Measurements from ENCODE around the gene TFCP2L1. TPM values are rescaled to one million over a fixed set of nuclear protein-coding genes. Genes with fewer than 3 reads are reported as not detected.

The TFCP2L1 gene
- total and polyA plus RNA-seq, 2 experiments from 2014 or later: 0.94 to 6.4 TPM

GRCh38 chr2:121304941-121305340, 19.9 kb upstream of the TFCP2L1 start:
- no peaks in the 10 kb centered on the region for H3K9me3 Mint-ChIP-seq
- no peak overlapping the region for H3K4me3 ChIP-seq
- H2AFZ ChIP-seq: no peak overlapping the region
- H3K9me2 ChIP-seq (ENCODE audit: insufficient read depth): no peaks in the 10 kb centered on the region
- H3K4me2 ChIP-seq: no peak overlapping the region
- no peaks in the 10 kb centered on the region for H3K36me3 Mint-ChIP-seq (ENCODE audit: low read depth)
- H3K27ac ChIP-seq (ENCODE audit: low read depth): no peak overlapping the region
- TF ChIP-seq EZH2phosphoT487 (IDR thresholded peaks at IDR 0.05; ENCODE audit: unreplicated experiment) (no peak), POLR2AphosphoS5 (IDR thresholded peaks at IDR 0.05; ENCODE audit: low read depth) (no peak), ZNF114 (CRISPR knock-in tag; IDR thresholded peaks at IDR 0.05) (no peak), STAT1 (IDR thresholded peaks at IDR 0.05; ENCODE audit: unreplicated experiment) (no peak), CTCF (conservative IDR thresholded peaks at IDR 0.05; ENCODE audit: low read depth in 2 of 2) (no peak), NANOG (IDR thresholded peaks at IDR 0.05; ENCODE audit: borderline replicate concordance) (no peak), CREB1 (CRISPR knock-in tag; IDR thresholded peaks at IDR 0.05; ENCODE audit: low read depth) (no peak), ZNF331 (CRISPR knock-in tag; IDR thresholded peaks at IDR 0.05; ENCODE audit: low read depth) (no peak), ETS1 (IDR thresholded peaks at IDR 0.05) (no peak), JUNB (IDR thresholded peaks at IDR 0.05; ENCODE audit: unreplicated experiment) (no peak), ZNF462 (CRISPR knock-in tag; IDR thresholded peaks at IDR 0.05) (no peak), REST (IDR thresholded peaks at IDR 0.05; ENCODE audit: unreplicated experiment) (no peak), EZH2 (IDR thresholded peaks at IDR 0.05; ENCODE audit: low read depth, unreplicated experiment) (no peak)
- H3K4me1 Mint-ChIP-seq: no peaks in the 10 kb centered on the region
- no peaks in the 10 kb centered on the region for H4K20me1 ChIP-seq (replicated peaks; ENCODE audit: insufficient read depth)
- no peaks in the 10 kb centered on the region for H3K36me3 ChIP-seq (ENCODE audit: insufficient read depth)
- ATAC-seq: no peak
- H3K27ac Mint-ChIP-seq: no peak overlapping the region
- H3K27me3 Mint-ChIP-seq (ENCODE audit: insufficient read depth, low read depth, poor library complexity): peaks cover 2% of the 10 kb centered on the region
- no peaks in the 10 kb centered on the region for H3K27me3 ChIP-seq (ENCODE audit: insufficient read depth)
- H3K4me1 ChIP-seq (ENCODE audit: insufficient read depth): no peaks in the 10 kb centered on the region
- DNase-seq (ENCODE audit: low spot score): no peak
- H3F3A ChIP-seq (replicated peaks; ENCODE audit: low read depth): no peaks in the 10 kb centered on the region
- no peaks in the 10 kb centered on the region for H3K79me2 ChIP-seq (replicated peaks; ENCODE audit: insufficient read depth)
- no peak overlapping the region for H3K4me3 Mint-ChIP-seq

All from GM23338 (cell line).